Endometrial microvascular endothelial cells (primary cell): Measurements from ENCODE around the gene THAP11. TPM values are rescaled to one million over a fixed set of nuclear protein-coding genes. Genes with fewer than 3 reads are reported as not detected.
"Not testable (repeated sequence)": the region's sequence is repeated elsewhere in the genome, so short reads cannot be mapped to it uniquely, and the experiment has no call there.

ENCODE experiments used
- in situ Hi-C: cut with HindIII; loops from 2 replicates; pipeline ENCODE4 v1.10.0; 2017; ENCODE audit warnings: low sequenced_read_pairs, low pct_unique_long_range_greater_than_20kb; ENCODE audit errors: inconsistent ontology term
- total RNA-seq: library from RNA; depleted of rRNA; stranded (reverse); fragments of >200 nt; gene quantifications from one replicate; pipeline ENCODE4 v1.2.3, GENCODE V29; 2015; ENCODE audit errors: inconsistent ontology term

THAP11 gene
- total RNA-seq, 1 donor from 2014 or later: 33.0 TPM

- in situ Hi-C loops: no loop called here
Observed at GRCh38 chr16:67833030-67833414, 9.1 kb upstream of the THAP11 start.

GRCh38 chr16:67833415-67834241 lies 8.5 kb upstream of the THAP11 start:
- in situ Hi-C loops: no loop called here

DNA sequence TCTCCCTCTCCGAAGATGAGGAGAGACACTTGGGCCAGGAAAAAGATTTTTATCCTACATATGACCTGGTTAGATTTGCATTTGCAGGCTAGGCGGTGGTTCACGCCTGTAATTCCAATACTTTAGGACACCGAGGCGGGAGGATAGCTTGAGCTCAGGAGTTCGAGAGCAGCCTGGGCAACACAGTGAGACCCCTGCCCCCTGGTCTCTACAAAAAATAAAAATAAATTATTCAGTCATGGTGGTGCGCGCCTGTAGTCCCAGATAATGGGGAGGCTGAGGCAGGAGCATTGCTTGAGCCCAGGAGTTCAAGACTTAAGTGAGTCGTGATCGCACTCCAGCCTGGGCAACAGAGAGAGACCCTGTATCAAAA lies 7.9 kb upstream of the THAP11 start:
- in situ Hi-C loops: no loop called here

GRCh38 chr16:67837190-67837589 lies 4.9 kb upstream of the THAP11 start:
- in situ Hi-C loops: not testable (repeated sequence)

- in situ Hi-C loops: no loop called here
Observed at GRCh38 chr16:67837811-67838210, 4.3 kb upstream of the THAP11 start.

DNA sequence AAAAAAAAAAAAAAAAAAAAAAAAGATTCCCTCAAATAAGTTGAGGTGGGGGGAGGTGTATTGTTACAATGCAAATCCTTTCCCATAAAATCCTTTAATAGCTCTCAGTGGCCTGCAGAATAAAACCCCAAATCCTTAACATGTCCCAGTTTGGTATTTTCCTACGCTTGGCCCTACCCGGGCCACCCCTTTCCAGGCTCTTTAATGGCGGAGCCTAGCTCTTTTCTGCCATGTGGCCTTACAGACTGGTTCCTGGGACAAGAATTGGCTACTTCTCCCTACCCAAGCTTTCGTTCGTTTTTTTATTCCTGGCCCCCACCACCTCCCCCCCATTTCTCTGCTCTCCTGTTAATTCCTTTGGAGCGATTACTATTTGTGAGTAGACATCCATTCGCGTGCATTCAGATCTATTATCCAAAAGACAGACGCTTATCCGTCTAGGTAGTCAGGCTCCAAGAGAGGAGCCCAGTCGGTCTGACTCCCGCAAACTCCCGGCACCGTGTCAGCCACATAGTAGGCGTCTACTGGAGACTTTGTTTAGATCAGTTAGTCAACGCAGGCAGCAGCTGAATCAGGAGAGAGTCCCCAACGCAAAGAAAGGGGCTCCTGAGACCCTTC lies 813 bp upstream of the THAP11 start:
- in situ Hi-C loops: no loop called here

- in situ Hi-C loops: no loop called here
Observed at GRCh38 chr16:67842509-67843342, 606 bp downstream of the THAP11 start.

DNA sequence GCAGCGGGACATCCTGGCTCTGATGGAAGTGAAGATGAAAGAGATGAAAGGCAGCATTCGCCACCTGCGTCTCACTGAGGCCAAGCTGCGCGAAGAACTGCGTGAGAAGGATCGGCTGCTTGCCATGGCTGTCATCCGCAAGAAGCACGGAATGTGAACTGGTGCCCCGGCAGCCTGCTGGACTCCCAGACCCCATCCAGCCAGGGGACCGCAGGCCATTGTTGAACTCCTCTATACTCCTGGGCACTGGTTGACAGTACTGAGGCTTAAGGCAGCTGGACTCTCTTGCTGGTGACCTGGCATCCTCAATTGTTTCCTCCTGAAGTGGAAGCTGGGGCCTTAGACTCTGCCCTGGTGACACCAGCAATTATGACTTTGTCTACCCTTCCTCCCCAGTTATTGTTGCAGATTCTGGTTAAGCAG lies 1.2 kb downstream of the THAP11 start:
- in situ Hi-C loops: no loop called here

GRCh38 chr16:67844497-67844896 lies 2.4 kb downstream of the THAP11 start:
- in situ Hi-C loops: no loop called here

GRCh38 chr16:67845291-67846062 lies 3.4 kb downstream of the THAP11 start:
- in situ Hi-C loops: no loop called here

GRCh38 chr16:67846063-67846319 lies 3.9 kb downstream of the THAP11 start:
- in situ Hi-C loops: no loop called here

GRCh38 chr16:67846320-67847063 lies 4.4 kb downstream of the THAP11 start, which contains the start of gene NUTF2:
Gene NUTF2, plus strand, starts transcription at chr16:67846933. Its CDS starts 18,198 bp downstream, at chr16:67865131.
- in situ Hi-C loops: no loop called here

GRCh38 chr16:67847064-67847861 lies 5.1 kb downstream of the THAP11 start, which contains the start of gene CENPT:
Gene CENPT, minus strand, starts transcription at chr16:67847693. Its CDS starts 13,834 bp downstream, at chr16:67833859.
- in situ Hi-C loops: no loop called here

DNA sequence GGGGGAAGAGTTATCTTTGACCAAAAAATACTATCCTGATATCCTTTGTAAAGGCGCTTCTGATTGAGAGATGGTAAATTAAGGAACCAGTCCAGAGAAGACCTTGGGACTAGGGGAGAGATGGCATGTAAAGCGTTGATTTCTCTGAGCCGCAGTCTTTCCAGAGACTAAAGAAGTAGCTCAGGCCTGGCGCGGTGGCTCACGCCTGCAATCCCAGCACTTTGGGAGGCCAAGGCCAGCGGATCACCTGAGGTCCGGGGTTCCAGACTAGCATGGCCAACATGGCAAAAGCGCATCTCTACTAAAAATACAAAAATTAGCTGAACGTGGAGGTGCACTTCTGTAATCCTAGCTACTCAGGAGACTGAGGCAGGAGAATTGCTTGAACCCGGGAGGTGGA lies 6.0 kb downstream of the THAP11 start:
- in situ Hi-C loops: no loop called here

- in situ Hi-C loops: no loop called here
Observed at GRCh38 chr16:67853670-67854069, 11.6 kb downstream of the THAP11 start.

- in situ Hi-C loops: no loop called here
Observed at GRCh38 chr16:67855789-67856188, 13.7 kb downstream of the THAP11 start.

GRCh38 chr16:67856927-67857546 lies 14.9 kb downstream of the THAP11 start:
- in situ Hi-C loops: no loop called here
